GM21528 (cell line): ENCODE data around the gene TMPRSS2.

Experiments used
- ATAC-seq: cut with Tn5 transposase; IDR thresholded peaks from one replicate; pipeline ENCODE4 v1.9.1; 2021; ENCODE audit warnings: mild to moderate bottlenecking, moderate library complexity; ENCODE audit not compliant: unreplicated experiment, low FRiP score

TMPRSS2 gene

DNA sequence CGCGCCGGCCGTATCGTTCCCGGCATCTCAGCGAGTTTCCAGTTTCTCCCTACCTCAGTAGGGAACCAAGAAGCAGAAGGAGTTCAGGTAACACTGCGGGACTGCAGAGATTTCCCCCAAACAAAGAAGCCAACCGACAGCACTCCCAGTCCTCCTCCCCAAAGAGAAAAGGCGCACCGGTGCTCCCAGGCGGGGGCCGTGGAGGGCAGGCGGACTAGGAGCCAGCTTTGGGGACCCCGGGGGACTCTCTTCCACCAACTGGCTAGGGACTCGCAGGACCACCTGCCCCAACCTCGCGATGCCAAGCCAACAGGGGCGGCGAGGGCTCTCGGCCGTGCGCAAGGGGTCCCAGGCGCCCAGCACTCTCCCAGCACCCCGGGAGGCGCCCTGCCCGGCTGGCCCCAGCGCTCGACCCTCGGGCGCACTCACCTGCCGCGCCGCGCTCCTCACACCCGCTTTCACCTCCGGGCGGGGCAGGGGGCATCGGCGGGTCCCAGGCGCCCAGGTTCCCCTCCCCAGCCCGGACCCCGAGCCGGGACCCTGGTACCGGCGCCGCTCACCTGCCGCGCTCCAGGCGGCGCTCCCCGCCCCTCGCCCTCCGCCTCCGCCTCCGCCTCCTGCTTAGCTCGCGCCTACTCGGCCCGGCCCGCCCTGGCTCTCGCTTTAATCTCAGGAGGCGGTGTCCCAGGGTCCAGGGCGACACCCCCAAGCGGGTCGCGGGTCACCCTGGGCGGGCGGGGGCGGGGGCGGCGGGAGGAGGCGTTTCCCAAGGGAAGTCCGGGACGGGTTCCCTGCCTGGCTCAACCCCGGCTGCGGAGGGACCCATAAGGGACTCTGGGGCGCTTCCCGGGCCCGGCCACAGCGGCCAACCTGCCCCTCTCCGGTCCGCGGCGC is at the start of gene TMPRSS2:
Gene TMPRSS2, minus strand, starts transcription at position 638 of the 894 bp plus-strand sequence. CDS start 10,025 bp downstream, outside the sequence.
- ATAC-seq = no peak

DNA sequence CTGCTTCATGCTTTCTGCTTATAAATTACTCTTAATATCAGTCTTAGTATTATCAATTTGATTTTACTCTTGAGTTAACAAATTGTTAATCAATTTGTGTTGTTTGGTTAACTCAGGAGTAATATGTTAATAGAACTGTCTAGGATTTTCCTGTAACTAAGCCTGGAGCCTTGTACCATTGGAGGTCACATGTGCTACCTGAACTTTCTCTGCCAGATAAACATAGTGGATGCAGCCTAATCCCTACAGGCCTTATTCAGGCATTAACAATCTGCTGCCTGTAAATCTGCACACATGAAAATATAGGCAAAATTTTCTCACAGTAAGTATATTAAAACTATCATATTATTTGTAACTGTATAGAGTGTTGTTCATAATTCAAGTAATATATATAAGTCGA is 47.1 kb upstream of the TMPRSS2 start:
- no peak for ATAC-seq

DNA sequence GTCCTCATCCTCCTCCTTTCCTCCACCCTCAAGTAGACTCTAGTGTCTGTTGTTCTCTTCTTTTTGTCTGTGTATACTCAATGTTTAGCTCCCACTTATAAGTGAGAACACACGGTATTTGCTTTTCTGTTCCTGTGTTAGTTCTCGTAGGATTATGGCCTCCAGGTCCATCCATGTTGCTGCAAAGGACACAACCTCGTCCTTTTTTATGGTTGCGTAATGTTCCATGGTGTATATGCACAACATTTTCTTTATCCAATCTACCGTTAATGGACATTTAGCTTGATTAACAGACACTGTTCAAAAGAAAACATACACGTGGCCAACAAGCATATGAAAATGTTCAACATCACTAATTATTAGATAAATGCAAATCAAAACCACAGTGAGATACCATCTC is 44.3 kb upstream of the TMPRSS2 start:
- no peak for ATAC-seq

DNA sequence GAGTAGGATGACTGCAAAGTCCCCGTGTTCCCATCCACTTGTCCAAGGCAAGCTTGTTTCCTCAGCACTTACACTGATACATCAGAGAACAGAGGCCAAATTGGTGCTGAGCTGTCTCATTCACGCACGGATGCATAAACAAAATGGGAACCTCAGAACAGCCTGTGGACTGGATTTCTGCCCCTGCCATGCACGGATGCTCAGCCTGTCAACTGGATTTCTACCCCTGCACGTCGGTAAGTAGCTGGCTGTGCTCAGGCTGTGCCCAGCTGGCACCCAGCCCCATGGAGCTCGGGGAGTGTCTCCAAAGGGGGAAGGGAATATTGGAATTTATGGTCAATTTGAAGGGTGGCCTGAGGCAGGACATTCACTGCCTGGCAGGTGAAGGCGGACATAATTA is 40.8 kb upstream of the TMPRSS2 start:
- ATAC-seq = no peak

DNA sequence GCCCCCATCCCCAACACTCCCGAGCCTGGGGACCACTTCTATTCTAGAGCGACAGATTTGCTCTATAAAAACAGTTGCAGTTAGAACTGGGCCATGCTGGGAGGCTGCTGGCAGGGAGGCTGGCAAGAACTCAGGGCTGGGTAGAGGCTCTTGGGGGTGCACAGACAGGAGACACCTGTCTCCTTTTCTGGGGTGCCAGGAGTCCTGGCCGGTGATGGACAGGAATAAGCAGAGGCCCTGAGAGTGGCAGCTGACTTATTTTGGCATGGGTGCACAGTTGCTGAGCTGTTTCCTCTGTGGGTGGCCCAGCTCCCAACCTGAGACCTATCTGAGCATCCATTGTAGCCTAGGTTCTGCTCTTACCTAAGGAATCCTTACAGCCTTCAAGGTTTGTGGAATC is 39.2 kb upstream of the TMPRSS2 start:
- no peak for ATAC-seq

DNA sequence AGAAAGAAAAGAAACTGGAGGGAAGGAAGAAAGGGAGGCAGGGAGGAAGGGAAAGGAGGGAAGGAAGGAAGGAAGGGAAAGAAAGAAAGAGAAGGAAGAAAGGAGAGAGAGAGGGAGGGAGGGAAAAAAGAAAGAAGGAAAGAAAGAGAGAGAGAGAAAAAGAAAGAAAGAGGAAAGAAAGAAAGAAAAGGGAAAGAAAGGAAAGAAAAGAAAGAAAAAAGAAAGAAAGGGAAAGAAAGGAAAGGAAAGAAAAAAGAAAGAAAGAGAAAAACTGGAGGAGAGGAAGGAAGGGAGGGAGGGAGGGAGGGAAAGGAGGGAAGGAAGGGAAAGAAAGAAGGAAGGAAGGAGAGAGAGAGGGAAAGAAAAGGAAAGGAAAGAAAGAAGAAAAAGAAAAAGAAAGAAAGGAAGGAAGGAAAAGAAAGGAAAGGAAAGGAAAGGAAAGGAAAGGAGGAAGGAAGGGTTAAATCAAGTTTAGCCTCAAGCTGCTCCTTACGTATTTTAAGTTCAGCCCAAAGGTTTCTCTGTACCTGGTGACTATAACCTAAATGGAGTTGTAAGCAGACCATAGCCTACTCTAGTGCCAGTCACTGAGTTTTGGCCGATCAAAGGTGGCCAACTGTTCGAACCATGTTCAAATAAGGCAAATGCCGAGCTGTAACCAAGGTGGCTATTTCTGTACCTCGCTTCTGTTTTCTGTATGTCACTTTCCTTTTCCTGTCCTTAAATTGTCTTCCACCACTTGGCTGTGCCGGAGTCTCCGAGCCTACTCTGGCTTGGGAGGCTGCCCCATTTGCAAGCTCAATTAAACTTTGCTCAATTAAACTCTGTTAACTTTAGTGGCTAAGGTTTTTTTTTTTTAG is 37.8 kb upstream of the TMPRSS2 start:
- no peak for ATAC-seq

DNA sequence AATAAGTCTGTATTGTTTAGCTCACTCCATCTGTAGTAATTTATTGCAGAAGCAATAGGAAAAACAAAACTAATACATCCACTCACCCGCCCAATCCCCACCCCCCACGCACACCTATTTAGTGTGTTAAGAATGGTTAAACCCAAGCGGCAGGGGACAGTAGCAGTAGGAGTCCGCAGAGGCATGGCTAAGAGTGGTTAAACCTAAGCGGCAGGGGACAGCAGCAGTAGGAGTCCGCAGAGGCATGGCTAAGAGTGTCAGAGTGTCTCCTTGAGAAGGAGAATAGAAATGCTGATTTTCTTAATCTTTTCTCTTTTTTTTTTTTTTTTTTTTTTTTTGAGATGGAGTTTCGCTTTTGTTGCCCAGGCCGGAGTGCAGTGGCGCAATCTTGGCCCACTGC is 34.8 kb upstream of the TMPRSS2 start:
- no peak for ATAC-seq

DNA sequence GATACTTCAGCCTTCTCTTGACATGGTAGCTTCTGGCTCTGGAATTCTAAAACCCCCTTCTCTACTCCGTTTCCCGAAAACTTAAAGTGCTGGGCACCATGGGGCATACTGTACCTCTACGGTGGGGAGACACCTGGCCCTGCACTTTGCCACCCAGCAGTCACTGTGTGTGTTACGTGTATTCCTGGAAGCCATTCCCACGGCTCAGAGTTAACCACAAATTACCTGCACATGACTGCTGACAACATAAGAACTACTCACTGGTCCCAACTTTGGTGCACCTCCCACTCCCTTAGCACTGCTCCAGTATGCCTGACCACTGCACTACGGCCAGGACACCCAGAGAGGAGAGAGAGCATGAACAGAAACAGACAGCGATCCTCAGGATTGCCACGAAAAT is 29.4 kb upstream of the TMPRSS2 start:
- ATAC-seq = no peak

DNA sequence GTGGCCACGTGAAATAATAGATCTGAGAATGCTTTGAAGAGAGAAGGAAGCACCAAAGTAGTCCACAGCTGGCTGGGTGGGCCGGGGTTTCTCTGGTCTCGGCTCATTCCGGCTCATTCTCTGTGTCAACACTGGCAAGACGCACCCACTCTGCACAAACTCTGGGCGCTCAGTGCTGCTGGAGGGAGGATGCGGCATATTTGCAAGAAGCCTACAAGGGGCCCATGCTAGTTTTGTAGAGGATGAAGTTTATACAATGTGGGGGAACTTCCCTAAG is 28.8 kb upstream of the TMPRSS2 start:
- no peak for ATAC-seq

DNA sequence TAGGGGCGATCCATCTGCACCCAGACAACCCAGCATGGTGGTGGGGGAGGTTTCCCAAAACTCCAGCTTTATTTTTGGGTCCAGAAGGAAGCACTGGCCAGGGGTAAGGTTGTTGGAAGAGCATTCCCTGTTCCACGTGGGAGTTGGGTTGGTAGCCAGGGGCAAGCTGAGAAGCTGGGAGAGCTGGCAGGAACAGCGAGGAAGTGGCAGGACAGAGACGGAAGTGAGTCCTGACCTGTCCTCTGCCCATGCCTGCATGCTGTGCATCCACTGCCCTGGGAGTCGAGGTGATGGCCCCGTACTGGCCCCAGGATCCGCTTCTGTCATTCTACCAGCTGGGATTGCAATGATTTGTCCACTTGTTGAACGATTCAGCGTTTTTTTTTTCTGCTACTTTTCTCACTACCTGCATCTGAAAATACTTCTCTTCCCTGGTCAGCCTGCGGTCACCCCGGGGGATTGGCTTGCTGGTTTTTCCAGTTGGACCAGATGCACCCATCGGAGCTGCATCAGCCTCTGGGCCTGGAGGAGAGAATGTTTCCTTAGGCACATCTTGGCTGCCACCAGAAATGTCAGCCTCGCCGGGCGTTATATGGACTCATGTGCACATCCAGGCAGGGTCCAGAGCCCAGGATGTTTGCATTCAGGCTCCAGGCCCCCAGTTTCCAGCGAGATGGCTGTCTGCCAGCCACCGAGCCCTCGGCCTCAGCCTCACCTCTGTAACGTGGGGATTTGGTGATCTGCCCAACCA is 28.3 kb upstream of the TMPRSS2 start:
- ATAC-seq = no peak

DNA sequence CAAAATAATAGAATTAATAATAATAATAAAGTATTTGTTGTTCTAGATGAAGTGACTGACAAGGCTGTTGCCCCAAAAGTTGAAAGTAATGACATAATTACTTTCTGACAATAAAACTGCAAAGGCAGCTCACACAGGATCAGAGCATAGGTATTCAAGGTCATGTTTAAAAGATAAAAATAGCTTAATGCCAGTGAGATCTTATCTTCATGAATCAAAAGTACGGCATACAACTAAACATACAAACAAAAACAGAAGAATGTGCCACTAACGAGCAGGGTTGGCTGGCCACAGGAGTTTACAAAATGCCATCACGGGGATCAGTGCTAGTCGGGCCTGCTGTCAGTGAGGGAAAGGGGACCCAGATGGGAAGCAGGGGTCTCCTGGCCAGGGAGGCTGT is 22.4 kb upstream of the TMPRSS2 start:
- no peak for ATAC-seq

DNA sequence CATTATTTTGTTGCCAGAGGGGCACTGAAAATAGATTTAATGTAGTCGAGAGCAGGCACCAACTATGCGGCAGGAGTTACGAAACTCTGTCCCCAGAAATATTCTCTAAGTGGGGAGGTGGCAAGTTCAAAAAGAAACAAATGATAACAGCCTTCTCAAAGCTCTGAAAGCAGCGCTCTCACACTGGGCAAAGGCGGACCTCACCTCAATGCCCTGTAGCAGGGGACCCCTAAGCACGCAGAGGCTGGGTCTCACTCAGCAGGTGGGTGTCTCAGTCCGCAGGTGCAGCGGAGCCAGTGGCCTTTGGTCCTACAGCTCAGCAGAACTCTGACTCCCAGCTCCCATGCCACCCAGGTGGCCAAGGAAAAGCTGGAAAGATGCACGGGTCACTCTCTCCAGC is 21.8 kb upstream of the TMPRSS2 start:
- no peak for ATAC-seq

DNA sequence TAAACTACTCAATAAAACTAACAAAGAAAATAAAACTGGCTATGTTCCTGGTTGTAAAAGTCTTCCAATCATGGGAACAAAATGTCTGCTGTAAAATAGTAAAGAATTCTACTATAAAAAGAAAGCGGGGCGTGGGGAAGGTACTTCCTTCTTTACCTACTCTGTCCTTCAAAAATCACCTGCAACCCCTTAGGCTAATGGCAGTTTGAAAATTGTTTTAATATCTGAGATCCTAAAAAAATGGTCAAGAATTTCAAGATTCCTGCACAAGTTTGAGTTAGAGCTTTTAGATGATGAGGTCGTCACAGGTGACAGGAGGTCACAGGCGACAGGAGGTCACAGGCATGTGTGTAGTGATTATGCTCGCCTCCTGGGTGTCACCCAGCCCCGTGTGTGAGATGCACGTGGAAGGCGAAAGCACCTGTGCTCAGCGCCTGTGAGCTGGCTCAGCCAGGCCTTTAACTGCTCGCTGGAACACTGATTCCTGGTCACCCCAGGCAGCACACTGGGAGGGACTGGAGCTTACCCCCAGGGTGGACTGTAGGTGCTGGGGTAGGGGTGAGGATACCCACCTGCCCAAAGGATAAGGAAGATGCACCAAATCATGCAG is 18.6 kb upstream of the TMPRSS2 start:
- ATAC-seq = no peak

DNA sequence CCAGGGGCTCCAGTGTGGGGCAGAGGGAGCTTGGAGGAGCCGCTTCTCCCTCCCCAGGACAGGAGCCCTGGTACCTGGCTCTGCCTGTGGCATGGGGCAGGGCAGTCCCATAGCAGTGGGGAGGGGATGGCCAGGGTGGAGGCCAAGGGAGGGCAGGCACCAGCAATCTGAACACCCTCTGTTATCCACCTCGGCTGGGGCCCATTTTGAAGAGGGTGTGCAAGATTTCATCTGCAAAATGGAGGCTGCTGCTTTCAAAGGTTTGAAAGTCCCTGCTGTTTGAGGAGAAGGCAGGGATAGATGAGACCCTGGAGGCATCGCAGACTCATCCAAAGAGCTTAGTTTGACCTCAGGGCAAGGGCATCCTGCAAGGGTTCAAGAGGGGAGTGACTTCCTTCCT is 15.2 kb upstream of the TMPRSS2 start:
- no peak for ATAC-seq

DNA sequence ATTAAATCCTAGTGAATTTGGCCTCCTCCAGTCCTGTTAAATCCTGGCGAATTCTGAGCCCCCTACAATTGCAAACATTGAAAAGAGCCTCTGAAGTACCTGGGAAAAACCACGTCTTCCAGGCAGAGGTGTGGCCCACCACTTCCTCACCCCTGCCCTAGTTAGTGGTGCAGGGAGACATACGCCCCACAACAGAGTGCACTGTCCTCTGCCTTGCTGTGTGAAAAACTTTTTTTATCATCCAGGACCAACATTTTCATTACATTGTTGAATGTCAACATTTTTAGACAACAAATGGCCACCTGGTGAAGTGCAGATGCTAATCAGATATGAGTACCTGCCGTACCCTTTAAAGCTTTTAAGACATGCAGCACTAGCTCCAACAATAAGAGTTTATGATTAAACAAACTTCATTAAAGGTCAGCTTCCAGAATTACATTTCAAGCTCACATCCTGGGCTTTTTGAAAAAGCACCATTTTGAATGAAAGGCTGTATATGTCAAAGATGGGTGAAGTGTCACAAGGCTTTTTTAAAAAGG is 13.6 kb upstream of the TMPRSS2 start:
- no peak for ATAC-seq

DNA sequence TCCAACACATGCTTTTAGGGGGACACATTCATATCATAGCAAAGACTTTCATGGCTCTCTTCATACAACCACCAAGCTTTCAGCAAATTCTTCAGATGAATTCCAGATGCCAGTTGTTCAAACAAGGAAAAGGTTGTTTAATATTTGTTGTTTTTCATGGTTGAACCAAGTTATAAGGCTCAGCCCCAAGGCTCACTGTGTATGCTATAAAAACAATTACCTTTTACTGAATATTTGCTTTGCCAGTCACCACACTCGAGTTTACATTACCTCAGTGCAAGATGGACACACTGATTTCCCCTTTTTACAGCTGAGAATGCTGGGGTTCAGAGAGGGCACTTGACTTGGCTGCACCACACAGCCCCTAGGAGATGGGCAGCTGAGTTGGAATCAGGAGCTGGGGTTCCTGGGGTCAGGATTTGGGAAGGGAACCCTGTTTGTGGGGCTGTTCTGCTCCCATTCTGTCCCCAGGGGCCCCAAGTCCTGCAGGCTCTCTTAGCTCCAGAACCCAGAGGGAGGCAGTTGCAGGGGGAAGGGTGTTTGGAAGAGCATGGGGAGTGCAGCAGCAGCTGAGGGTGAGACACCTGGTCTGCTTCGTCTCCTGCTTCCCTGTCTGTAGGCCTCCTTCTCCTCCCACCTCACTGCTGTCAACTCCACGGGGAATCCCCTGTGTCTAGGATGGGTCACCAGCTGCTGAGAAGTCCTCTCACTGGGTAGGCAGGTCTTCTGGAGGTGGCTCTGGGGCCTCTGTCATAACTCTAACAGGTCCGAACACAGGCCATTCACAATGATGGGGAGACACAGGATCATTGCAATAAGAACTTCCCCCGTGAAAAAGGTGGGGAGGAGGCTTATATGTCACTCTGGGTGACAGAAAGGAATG is 12.8 kb upstream of the TMPRSS2 start:
- no peak for ATAC-seq

DNA sequence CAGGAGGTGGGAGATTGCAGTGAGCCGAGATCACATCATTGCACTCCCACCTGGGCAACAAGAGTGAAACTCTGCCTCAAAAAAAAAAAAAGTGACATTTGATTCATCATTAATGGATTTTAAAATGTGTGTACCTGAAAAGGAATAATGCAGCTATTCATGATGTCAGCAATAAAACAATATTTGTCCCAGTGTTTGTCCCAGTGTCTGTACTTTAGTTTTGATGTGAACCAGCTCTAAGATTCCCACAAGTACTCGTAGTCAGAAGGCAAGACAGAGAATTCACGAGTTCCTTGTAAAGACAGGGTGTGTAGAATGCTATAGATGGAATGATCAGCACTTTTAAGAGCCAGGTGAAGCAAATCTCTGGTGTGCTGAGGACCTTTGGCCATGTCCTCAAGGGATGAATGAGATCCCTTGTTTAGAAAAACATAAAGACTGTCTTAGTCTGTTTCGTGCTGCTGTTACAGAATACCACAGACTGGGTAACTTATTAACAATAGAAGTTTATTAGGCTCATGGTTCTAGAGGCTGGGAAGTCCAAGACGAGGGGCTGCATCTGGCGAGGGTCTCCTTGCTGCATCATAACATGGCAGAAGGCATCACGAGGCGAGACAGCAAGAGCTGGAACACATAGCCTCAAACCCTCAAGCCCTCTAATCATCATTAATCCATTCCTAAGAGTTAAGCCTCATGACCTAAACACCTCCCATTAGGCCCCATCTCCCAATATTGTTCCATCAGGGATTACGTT is 12.0 kb upstream of the TMPRSS2 start:
- no peak for ATAC-seq

DNA sequence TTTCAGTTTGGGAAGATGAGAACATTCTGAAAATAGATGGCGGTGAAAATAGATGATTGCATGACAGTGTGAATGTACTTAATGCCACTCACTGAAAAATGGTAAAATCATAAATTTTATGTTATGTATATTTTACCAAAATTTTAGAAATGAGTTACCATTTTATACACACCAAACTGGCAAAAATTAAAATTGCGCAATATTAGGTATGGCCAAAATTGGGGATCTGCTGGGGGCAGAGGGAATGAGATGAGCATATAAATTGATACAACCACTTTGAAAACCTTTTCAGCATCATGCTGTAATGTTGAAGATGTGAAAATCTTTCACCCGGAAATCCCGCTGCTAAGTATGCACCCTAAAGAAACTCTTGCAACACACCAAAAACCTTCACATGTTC is 10.8 kb upstream of the TMPRSS2 start:
- ATAC-seq = no peak

DNA sequence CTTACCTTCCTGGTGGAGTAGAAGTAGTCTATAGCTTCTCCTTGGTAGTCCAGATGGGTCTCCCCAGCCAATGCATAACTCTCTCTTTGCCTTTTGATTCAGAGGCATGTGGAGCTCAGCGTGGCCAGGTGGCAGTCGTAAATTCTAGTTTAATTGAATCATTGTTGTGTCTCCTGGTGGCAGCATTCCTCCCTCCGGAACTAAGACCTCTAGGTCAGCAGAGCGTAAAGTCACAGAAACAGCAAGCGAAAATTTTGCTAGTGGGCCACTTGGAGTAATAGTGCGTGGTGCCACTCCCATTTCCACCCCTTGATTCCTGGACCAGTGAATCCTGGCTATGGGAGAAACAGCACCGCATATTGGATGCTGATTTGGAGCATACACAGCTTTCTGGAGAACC is 3.9 kb upstream of the TMPRSS2 start:
- no peak for ATAC-seq
